ENCODE measurements around the gene CEP57L1. TPM values are rescaled to one million over a fixed set of nuclear protein-coding genes. Genes with fewer than 3 reads are reported as not detected.

The CEP57L1 gene
- total and polyA plus RNA-seq, 9 of the 15 experiments (the other 6 are each of a cell fraction or from before 2014, with no cell fraction given): 39.4 to 88.6 (median 61.8) TPM

GRCh38 chr6:109095036-109095834, at the start of gene CEP57L1 (continued):
- TF ChIP-seq PBX2 (CRISPR knock-in tag; IDR thresholded peaks at IDR 0.05; ENCODE audit: low read depth) (no peak), PBX2 (tag; conservative IDR thresholded peaks at IDR 0.05; ENCODE audit: low read depth) (no peak), POLR2AphosphoS5 (IDR thresholded peaks at IDR 0.05; ENCODE audit: control insufficient read depth, insufficient read depth, low read depth, low read length) (no peak), USF2 (CRISPR knock-in tag; IDR thresholded peaks at IDR 0.05) (no peak), ZKSCAN3 (CRISPR knock-in tag; IDR thresholded peaks at IDR 0.05) (no peak), THAP7 (CRISPR knock-in tag; IDR thresholded peaks at IDR 0.05) (no peak), NFATC3 (IDR thresholded peaks at IDR 0.05) (peak; percentile 63; the same call in 1 of the 2 replicates), ELF2 (CRISPR knock-in tag; IDR thresholded peaks at IDR 0.05) (no peak), CREB3 (tag; conservative IDR thresholded peaks at IDR 0.05; ENCODE audit: low read depth) (peak; percentile 56; the same call in 1 of the 2 replicates), HDAC2 (IDR thresholded peaks at IDR 0.05) (no peak), TFAM (CRISPR knock-in tag; conservative IDR thresholded peaks at IDR 0.05) (no peak), HSF4 (CRISPR knock-in tag; IDR thresholded peaks at IDR 0.05; ENCODE audit: borderline replicate concordance) (no peak), POLR2B (IDR thresholded peaks at IDR 0.05; ENCODE audit: low read depth, partially characterized antibody) (peak; percentile 65), ZNF253 (CRISPR knock-in tag; conservative IDR thresholded peaks at IDR 0.05) (no peak), PTTG1 (tag; IDR thresholded peaks at IDR 0.05; ENCODE audit: low read depth) (no peak), MECOM (CRISPR knock-in tag; IDR thresholded peaks at IDR 0.05) (no peak), NCOA1 (IDR thresholded peaks at IDR 0.05; ENCODE audit: low read depth) (no peak), ZNF586 (CRISPR knock-in tag; conservative IDR thresholded peaks at IDR 0.05) (no peak), CBX2 (IDR thresholded peaks at IDR 0.05; ENCODE audit: insufficient read depth, low read length, poor library complexity, severe bottlenecking) (no peak)
- TF ChIP-seq, protein P1, sequence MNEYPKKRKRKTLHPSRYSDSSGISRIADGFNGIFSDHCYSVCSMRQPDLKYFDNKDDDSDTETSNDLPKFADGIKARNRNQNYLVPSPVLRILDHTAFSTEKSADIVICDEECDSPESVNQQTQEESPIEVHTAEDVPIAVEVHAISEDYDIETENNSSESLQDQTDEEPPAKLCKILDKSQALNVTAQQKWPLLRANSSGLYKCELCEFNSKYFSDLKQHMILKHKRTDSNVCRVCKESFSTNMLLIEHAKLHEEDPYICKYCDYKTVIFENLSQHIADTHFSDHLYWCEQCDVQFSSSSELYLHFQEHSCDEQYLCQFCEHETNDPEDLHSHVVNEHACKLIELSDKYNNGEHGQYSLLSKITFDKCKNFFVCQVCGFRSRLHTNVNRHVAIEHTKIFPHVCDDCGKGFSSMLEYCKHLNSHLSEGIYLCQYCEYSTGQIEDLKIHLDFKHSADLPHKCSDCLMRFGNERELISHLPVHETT (CRISPR knock-in tag; conservative IDR thresholded peaks at IDR 0.05 in 1 of 2, IDR thresholded peaks at IDR 0.05 in 1 of 2): peak in 1 of 2 experiments; percentile 75; a peak in 1 of 4 replicates
- TF ChIP-seq, protein P2, sequence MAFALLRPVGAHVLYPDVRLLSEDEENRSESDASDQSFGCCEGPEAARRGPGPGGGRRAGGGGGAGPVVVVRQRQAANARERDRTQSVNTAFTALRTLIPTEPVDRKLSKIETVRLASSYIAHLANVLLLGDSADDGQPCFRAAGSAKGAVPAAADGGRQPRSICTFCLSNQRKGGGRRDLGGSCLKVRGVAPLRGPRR (CRISPR knock-in tag; IDR thresholded peaks at IDR 0.05): no peak
